B cell (primary cell): Measurements from ENCODE around the gene AMFR. TPM values are rescaled to one million over a fixed set of nuclear protein-coding genes. Genes with fewer than 3 reads are reported as not detected.

Source experiments
- ATAC-seq: fragments of 200-7000 bp; cut with Tn5 transposase; one replicate; pipeline ENCODE4 v1.10.0; 2021; ENCODE audit warnings: low read depth, mild to moderate bottlenecking, moderate number of reproducible peaks, moderate library complexity
- CTCF ChIA-PET: fragments of 350-600 bp; sonication (Branson Sonifier 250); formaldehyde crosslinking; loops from one replicate; lab custom pipeline; 2021; ENCODE audit warnings: antibody characterized with exemption, inconsistent platforms; lab: Charles Lee
- POLR2A ChIA-PET: fragments of 350-600 bp; sonication (Branson Sonifier 250); formaldehyde crosslinking; loops from one replicate; lab custom pipeline; 2021; ENCODE audit warnings: antibody characterized with exemption; lab: Charles Lee
- DNase-seq: peaks from one replicate; pipeline ENCODE4 v3.0.0; 2013
- H2AFZ ChIP-seq: 2 replicates; pipeline ENCODE4 v1.6.1; 2012; ENCODE audit warnings: mild to moderate bottlenecking, low read depth, low read length; ENCODE audit not compliant: insufficient read depth, poor library complexity, severe bottlenecking
- H3K27ac ChIP-seq, 2 donors: 1 replicate in 1 of 2; 2 replicates in 1 of 2; pipeline ENCODE4 v1.5.1; 2012 to 2013; ENCODE audit warnings: low read length in 2 of 2, mild to moderate bottlenecking in 2 of 2, moderate library complexity in 1 of 2
- H3K27me3 ChIP-seq, 4 experiments: fragments of 200-600 bp in 1 of 4; sonication (generic) in 1 of 4; replicated peaks in 1 of 4; 1 replicate in 2 of 4; 2 replicates in 2 of 4; pipeline versions ENCODE4 v1.6.1 to v1.7.0; 2013 to 2016; ENCODE audit warnings: low read length in 3 of 4, mild to moderate bottlenecking in 2 of 4, mixed read lengths in 1 of 4, moderate library complexity in 1 of 4; ENCODE audit not compliant: insufficient read depth in 4 of 4, control insufficient read depth in 3 of 4; ENCODE audit errors: control extremely low read depth in 1 of 4
- H3K36me3 ChIP-seq, 2 experiments: replicated peaks in 1 of 2; 1 replicate in 1 of 2; 2 replicates in 1 of 2; pipeline versions ENCODE4 v1.6.1 to v1.7.1; 2013; ENCODE audit warnings: low read length in 1 of 2; ENCODE audit not compliant: insufficient read depth in 2 of 2, control insufficient read depth in 1 of 2; ENCODE audit errors: control extremely low read depth in 1 of 2, extremely low read depth in 1 of 2
- H3K4me1 ChIP-seq, 2 donors: fragments of 200-600 bp in 1 of 2; sonication (generic) in 1 of 2; 1 replicate in 1 of 2; 2 replicates in 1 of 2; pipeline versions ENCODE4 v1.5.1 to v1.6.1; 2013 to 2017; ENCODE audit warnings: low read length in 2 of 2; ENCODE audit not compliant: control insufficient read depth in 2 of 2, insufficient read depth in 2 of 2
- H3K4me2 ChIP-seq: replicated peaks from 2 replicates; pipeline ENCODE3; 2012; ENCODE audit warnings: mild to moderate bottlenecking, low read depth, low read length; ENCODE audit not compliant: poor library complexity, severe bottlenecking
- H3K4me3 ChIP-seq, 5 experiments: fragments of 200-600 bp in 1 of 5; sonication (generic) in 1 of 5; 1 replicate in 3 of 5; 2 replicates in 2 of 5; pipeline versions ENCODE4 v1.5.1 to v1.7.0; 2011 to 2016; ENCODE audit warnings: low read length in 4 of 5, mild to moderate bottlenecking in 4 of 5, low read depth in 2 of 5, control low read depth in 1 of 5, moderate library complexity in 1 of 5; ENCODE audit not compliant: insufficient read depth in 1 of 5; ENCODE audit errors: control extremely low read depth in 1 of 5, extremely low read depth in 1 of 5
- H3K79me2 ChIP-seq: fragments of 200-600 bp; sonication (generic); one replicate; pipeline ENCODE4 v1.6.0; 2016; ENCODE audit warnings: low read length; ENCODE audit not compliant: control insufficient read depth, insufficient read depth
- H3K9ac ChIP-seq: fragments of 200-600 bp; sonication (generic); 2 replicates; pipeline ENCODE4 v1.6.1; 2017; ENCODE audit warnings: mild to moderate bottlenecking, low read length, moderate library complexity
- H3K9me3 ChIP-seq, 3 donors: one replicate each; pipeline versions ENCODE4 v1.6.1 to v1.7.1; 2013; ENCODE audit warnings: low read length in 2 of 3; ENCODE audit not compliant: control insufficient read depth in 2 of 3, insufficient read depth in 1 of 3; ENCODE audit errors: control extremely low read depth in 1 of 3
- H4K20me1 ChIP-seq: 2 replicates; pipeline ENCODE4 v1.6.0; 2012; ENCODE audit warnings: mild to moderate bottlenecking, low read length; ENCODE audit not compliant: insufficient read depth, control insufficient read depth, poor library complexity, severe bottlenecking
- H3K27ac Mint-ChIP-seq: one replicate; pipeline ENCODE4 v1.8.0; 2021; ENCODE audit warnings: mixed read lengths
- H3K27me3 Mint-ChIP-seq: one replicate; pipeline ENCODE4 v1.8.0; 2021; ENCODE audit warnings: mixed read lengths
- H3K4me1 Mint-ChIP-seq: one replicate; pipeline ENCODE4 v1.8.0; 2021; ENCODE audit warnings: mixed read lengths
- H3K4me3 Mint-ChIP-seq: one replicate; pipeline ENCODE4 v1.8.0; 2021; ENCODE audit warnings: mixed read lengths
- H3K9me3 Mint-ChIP-seq: one replicate; pipeline ENCODE4 v1.8.0; 2022; ENCODE audit warnings: mixed read lengths; ENCODE audit not compliant: insufficient read depth
- CTCF ChIP-seq: fragments of 200-600 bp; IDR thresholded peaks from one replicate; pipeline ENCODE4 v1.8.0; 2022; ENCODE audit warnings: antibody characterized with exemption, mild to moderate bottlenecking
- EZH2 ChIP-seq: IDR thresholded peaks from 2 replicates; pipeline ENCODE4 v1.6.1; 2012; ENCODE audit warnings: borderline replicate concordance, low read depth, mild to moderate bottlenecking, moderate library complexity, low read length; ENCODE audit not compliant: insufficient read depth, poor library complexity, severe bottlenecking
- WGBS: methylation state at CpG from one replicate; pipeline ENCODE4 v1.1.5; 2013; ENCODE audit warnings: missing lambda C conversion rate; ENCODE audit not compliant: insufficient coverage; 5-methylcytosine and 5-hydroxymethylcytosine counted together
- intact Hi-C: fragments of 100-400 bp; cut with micrococcal nuclease; formaldehyde crosslinking; loops from one replicate; pipeline ENCODE4 v1.10.0; 2022
- polyA plus RNA-seq: library from polyadenylated mRNA; depleted of rRNA; stranded (reverse); fragments of >200 nt; gene quantifications from 2 replicates; pipeline ENCODE4 v1.2.3, GENCODE V29; 2012
- total RNA-seq, 2 donors: library from RNA; stranded (reverse); fragments of 120-200 nt in 1 of 2; gene quantifications; 1 replicate in 1 of 2; 2 replicates in 1 of 2; pipeline versions ENCODE4 v1.2.3 to v1.2.4, GENCODE V29; 2013 to 2022

Gene AMFR
- total and polyA plus RNA-seq, 2 donors (not counting 1 experiment from before 2014, with no cell fraction given), result 118 to 225 TPM

- Histone ChIP-seq H3K27ac (peak overlapping the region; percentile 80 to 81), H4K20me1 (peaks cover 55% of the 10 kb centered on the region), H3K27me3 (no peaks in the 10 kb centered on the region), H3K79me2 (peaks cover 95% of the 10 kb centered on the region), H3K4me1 (peaks cover 50 to 64% of the 10 kb centered on the region in 2 donors), H3K4me2 (peak overlapping the region; percentile 81), H3K36me3 (no peaks in the 10 kb centered on the region), H2AFZ (no peak overlapping the region), H3K9me3 (no peaks in the 10 kb centered on the region), H3K4me3 (peak overlapping the region in 1 of 5 experiments; percentile 78), H3K9ac (peak overlapping the region; percentile 77)
- intact Hi-C loops, result loop anchor here (10.0 kb wide), 3 partner anchors 284 to 1114 kb away; partner anchors contain the start of genes CCDC102A, PSME3IP1 and RSPRY1
- TF ChIP-seq EZH2 (no peak), CTCF (no peak)
- H3K27me3 Mint-ChIP-seq, result no peaks in the 10 kb centered on the region
- ATAC-seq, result no peak
- peak overlapping the region; percentile 63 for H3K4me3 Mint-ChIP-seq
- peak overlapping the region; percentile 76 for H3K27ac Mint-ChIP-seq
- no peak for DNase-seq
- POLR2A ChIA-PET, result interaction anchor here (0.6 kb wide), 1 partner anchor 341 kb away, joined by 10 read pairs; no protein-coding TSS in a partner anchor
- CTCF ChIA-PET, result no interaction called here
- H3K9me3 Mint-ChIP-seq, result no peaks in the 10 kb centered on the region
- H3K4me1 Mint-ChIP-seq, result peaks cover 57% of the 10 kb centered on the region
These were observed 4.7 kb downstream of the AMFR start for GRCh38 chr16:56420613-56421012.

- H2AFZ ChIP-seq, result no peak overlapping the region
- peaks cover 61% of the 10 kb centered on the region for H4K20me1 ChIP-seq
- H3K36me3 ChIP-seq, result no peaks in the 10 kb centered on the region
- WGBS, result 98% methylated on average over 7 of the region's 8 CpGs
- peak overlapping the region in 1 of 5 experiments; percentile 78 for H3K4me3 ChIP-seq
- no peak overlapping the region for H3K9ac ChIP-seq
- no peaks in the 10 kb centered on the region for H3K27me3 ChIP-seq
- Mint-ChIP-seq H3K9me3 (no peaks in the 10 kb centered on the region), H3K4me1 (peaks cover 64% of the 10 kb centered on the region), H3K27me3 (no peaks in the 10 kb centered on the region), H3K4me3 (peak overlapping the region; percentile 63), H3K27ac (peak overlapping the region; percentile 76)
- no peaks in the 10 kb centered on the region for H3K9me3 ChIP-seq
- H3K4me2 ChIP-seq, result peak overlapping the region; percentile 81
- ATAC-seq, result no peak
- TF ChIP-seq CTCF, result no peak
- TF ChIP-seq EZH2, result no peak
- intact Hi-C loops, result loop anchor here (10.0 kb wide), 3 partner anchors 285 to 1115 kb away; partner anchors contain the start of genes CCDC102A, PSME3IP1 and RSPRY1
- peaks cover 55 to 70% of the 10 kb centered on the region in 2 donors for H3K4me1 ChIP-seq
- ChIA-PET POLR2A (interaction anchor here (0.6 kb wide), 2 partner anchors 10 to 340 kb away, joined by 3 to 10 read pairs; no protein-coding TSS in a partner anchor), CTCF (interaction anchor here (0.6 kb wide), 1 partner anchor 181 kb away, joined by 3 read pairs; no protein-coding TSS in a partner anchor)
- no peak for DNase-seq
- H3K79me2 ChIP-seq, result peaks cover 100% of the 10 kb centered on the region
- peak overlapping the region; percentile 80 to 81 for H3K27ac ChIP-seq
These were observed 5.4 kb downstream of the AMFR start for GRCh38 chr16:56419740-56420548.
